Heart left ventricle (tissue), 13 donors: ENCODE measurements around the gene IFNAR1.

Experiments used
- CTCF ChIP-seq, 12 donors: fragments of 200-600 bp; sonication (generic) in 4 of 12; IDR thresholded peaks; one replicate each; pipeline versions ENCODE4 v1.5.0 to v1.8.0; 2018 to 2022; ENCODE audit warnings: antibody characterized with exemption in 12 of 12, mild to moderate bottlenecking in 5 of 12
- POLR2A ChIP-seq, 2 donors: fragments of 450-650 bp; IDR thresholded peaks; one replicate each; pipeline ENCODE4 v1.6.1; 2017; ENCODE audit warnings: antibody characterized with exemption in 2 of 2, mild to moderate bottlenecking in 2 of 2, moderate library complexity in 2 of 2
- donor health status: ischemic (EF 13 %, LVEDD 7.1; RV severe dilation, severe dysfunction).
- donor health status: DM: no; HTN: yes; CAD: no.
- donor health status: DM: no; HTN: no; CAD: no.
- donor health status: ischemic (EF 25% LVEDD 6.9; RV normal size, moderate dysfunction).
- donor health status: ischemic (EF 25% LVEDD 5.7; RV mildly dilated, moderate dysfunction).
- donor health status: ischemic (EF 35%, LVEDD 5.7; RV mildly dilated, moderate dysfunction).
- donor health status: nonischemic (EF 11% LVEDD 7.7; RV severe dilation, severe dysfunction).
- donor health status: DM: yes; HTN: yes; CAD: no.
- donor health status: PGD.
- donor health status: ischemic (EF 29% LVEDD 5.4; RV normal size, mild dysfunction).
- donor health status: nonischemic (EF 23%, LVEDD 6.1; RV moderate dilation, normal function).

- TF ChIP-seq CTCF (IDR thresholded peaks at IDR 0.05) (peak in 1 of 12 donors; percentile 7), POLR2A (IDR thresholded peaks at IDR 0.05) (peak in 1 of 2 donors; percentile 78)
These were observed at the start of gene IFNAR1 for GRCh38 chr21:33324291-33325221.
